GM23338 (cell line): ENCODE data around the gene SLC7A6. TPM values are rescaled to one million over a fixed set of nuclear protein-coding genes. Genes with fewer than 3 reads are reported as not detected.

ENCODE experiments used
- ETS1 ChIP-seq: IDR thresholded peaks from 2 replicates; pipeline ENCODE4 v1.6.1; 2016; ENCODE audit warnings: antibody characterized with exemption
- EZH2phosphoT487 ChIP-seq: fragments of 200-600 bp; sonication (generic); IDR thresholded peaks from one replicate; pipeline ENCODE4 v1.8.1; 2018; ENCODE audit warnings: antibody characterized with exemption; ENCODE audit not compliant: unreplicated experiment
- JUNB ChIP-seq: IDR thresholded peaks from one replicate; pipeline ENCODE4 v1.6.1; 2016; ENCODE audit warnings: antibody characterized with exemption; ENCODE audit not compliant: unreplicated experiment
- POLR2AphosphoS5 ChIP-seq: IDR thresholded peaks from 2 replicates; pipeline ENCODE4 v1.6.1; 2016; ENCODE audit warnings: antibody characterized with exemption, low read depth
- REST ChIP-seq: IDR thresholded peaks from one replicate; pipeline ENCODE4 v1.6.1; 2018; ENCODE audit warnings: antibody characterized with exemption; ENCODE audit not compliant: unreplicated experiment
- ZNF462 ChIP-seq: fragments of 250-450 bp; sonication (Bioruptor Pico); IDR thresholded peaks from 2 replicates; pipeline ENCODE4 v1.5.0; 2020; ENCODE audit warnings: mild to moderate bottlenecking, moderate library complexity
- polyA plus RNA-seq: library from polyadenylated mRNA; unstranded; fragments of >200 nt; fragmentation: Nextera tagmentation; extraction: Ambion mirVana; gene quantifications from 2 replicates; pipeline ENCODE4 v1.2.1, GENCODE V29; 2016
- total RNA-seq: library from RNA; depleted of rRNA; stranded (reverse); fragments of >200 nt; shearing (Covaris generic); gene quantifications from 2 replicates; pipeline ENCODE4 v1.2.3, GENCODE V29; 2014

Gene SLC7A6
- total and polyA plus RNA-seq, 2 experiments from 2014 or later = 16.6 to 30.9 TPM

GRCh38 chr16:68348639-68349445, 84.5 kb downstream of the SLC7A6 start (continued):
- TF ChIP-seq REST (no peak), ETS1 (no peak), JUNB (no peak), ZNF462 (no peak), POLR2AphosphoS5 (no peak), EZH2phosphoT487 (no peak)
